ENCODE measurements around the gene RILP. TPM values are rescaled to one million over a fixed set of nuclear protein-coding genes. Genes with fewer than 3 reads are reported as not detected.
"Not testable (repeated sequence)": the region's sequence is repeated elsewhere in the genome, so short reads cannot be mapped to it uniquely, and the experiment has no call there.

RILP gene, protein sequence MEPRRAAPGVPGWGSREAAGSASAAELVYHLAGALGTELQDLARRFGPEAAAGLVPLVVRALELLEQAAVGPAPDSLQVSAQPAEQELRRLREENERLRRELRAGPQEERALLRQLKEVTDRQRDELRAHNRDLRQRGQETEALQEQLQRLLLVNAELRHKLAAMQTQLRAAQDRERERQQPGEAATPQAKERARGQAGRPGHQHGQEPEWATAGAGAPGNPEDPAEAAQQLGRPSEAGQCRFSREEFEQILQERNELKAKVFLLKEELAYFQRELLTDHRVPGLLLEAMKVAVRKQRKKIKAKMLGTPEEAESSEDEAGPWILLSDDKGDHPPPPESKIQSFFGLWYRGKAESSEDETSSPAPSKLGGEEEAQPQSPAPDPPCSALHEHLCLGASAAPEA
- total RNA-seq = 1 to 10 TPM; 2.0 to 2.2 TPM
- polyA plus RNA-seq = 1 to 10 TPM; 4.2 to 4.9 TPM

DNA sequence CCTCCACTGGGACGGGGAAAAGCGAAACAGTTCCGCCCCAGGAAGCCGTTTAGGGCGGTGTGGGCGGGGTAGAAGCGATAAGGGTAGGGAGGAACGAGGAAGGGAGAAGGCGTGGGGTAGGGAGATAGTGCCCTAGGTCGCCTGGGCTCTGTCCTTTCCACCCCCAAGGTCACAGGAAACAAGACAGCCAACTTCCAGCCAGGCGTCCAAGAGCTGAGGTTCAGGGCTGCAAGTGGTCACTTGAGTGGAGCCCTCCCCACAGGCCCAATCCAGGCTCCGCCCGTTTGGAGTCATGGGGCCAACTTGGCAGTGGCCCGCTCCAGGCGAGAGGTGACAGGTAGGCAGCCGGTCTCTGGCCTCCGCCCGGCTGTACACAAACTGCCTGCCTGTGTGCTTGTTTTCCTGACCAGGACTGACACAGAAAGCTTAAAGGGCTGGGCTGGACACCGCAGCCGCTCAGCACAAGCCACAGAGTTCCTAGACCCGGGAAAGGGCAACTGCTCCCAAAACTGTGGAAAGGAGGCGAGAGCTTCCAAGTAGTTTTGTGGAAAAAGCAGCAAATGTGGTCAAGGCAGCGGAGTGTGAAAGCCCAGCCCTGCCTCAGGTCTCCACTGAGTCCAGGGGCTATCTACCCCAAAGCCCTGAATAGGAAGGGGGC lies at the start of gene RILP:
TSS of gene RILP (minus strand) at position 23 of the 658 bp plus-strand sequence. CDS start 62 bp downstream, outside the sequence.
- H3K9me3 Mint-ChIP-seq = no peaks in the 10 kb centered on the region
- peaks cover 2 to 16% (median 8%) of the 10 kb centered on the region in 4 donors for H3K4me1 Mint-ChIP-seq
- peak in 2 of 5 donors; percentile 32 to 40 for DNase-seq
- ChIA-PET POLR2A (ENCODE audit: partially characterized antibody) (interaction anchor here (0.6 to 3.5 kb wide), 19 partner anchors 10 to 686 kb away, joined by 3 to 36 read pairs (median 5); partner anchors contain the start of genes CRK, INPP5K, PITPNA and PRPF8), CTCF (ENCODE audit: partially characterized antibody) (interaction anchor here (1.0 to 2.9 kb wide), 18 partner anchors 9 to 397 kb away, joined by 3 to 16 read pairs (median 4); no protein-coding TSS in a partner anchor)
- Histone ChIP-seq H3K36me3 (ENCODE audit: insufficient read depth, low read length) (peaks cover 43% of the 10 kb centered on the region), H3K27ac (ENCODE audit: low read depth, low read length) (peak within 1 kb of the TSS; percentile 53), H3K27me3 (ENCODE audit: insufficient read depth, low read length) (no peaks in the 10 kb centered on the region), H3K9me3 (ENCODE audit: control insufficient read depth in 1 of 2, low read length in 2 of 2) (no peaks in the 10 kb centered on the region), H3K4me3 (ENCODE audit: low read length in 2 of 2) (peak within 1 kb of the TSS in 1 of 2 donors; percentile 63), H3K4me1 (ENCODE audit: insufficient read depth, low read length) (peaks cover 17% of the 10 kb centered on the region)
- H3K4me3 Mint-ChIP-seq = peak within 1 kb of the TSS; percentile 61 to 78 (median 68)
- intact Hi-C loops (cut with micrococcal nuclease) = loop anchor here (1.0 to 10.0 kb wide), 7 partner anchors 22 to 615 kb away; partner anchors contain the start of genes OVCA2, PRPF8, SLC43A2 and TRARG1
- peaks cover 27 to 39% of the 10 kb centered on the region in 2 donors for H3K36me3 Mint-ChIP-seq
- no peaks in the 10 kb centered on the region for H3K27me3 Mint-ChIP-seq
- peak within 1 kb of the TSS in 6 of 7 donors; percentile 42 to 90 (median 72) for H3K27ac Mint-ChIP-seq

DNA sequence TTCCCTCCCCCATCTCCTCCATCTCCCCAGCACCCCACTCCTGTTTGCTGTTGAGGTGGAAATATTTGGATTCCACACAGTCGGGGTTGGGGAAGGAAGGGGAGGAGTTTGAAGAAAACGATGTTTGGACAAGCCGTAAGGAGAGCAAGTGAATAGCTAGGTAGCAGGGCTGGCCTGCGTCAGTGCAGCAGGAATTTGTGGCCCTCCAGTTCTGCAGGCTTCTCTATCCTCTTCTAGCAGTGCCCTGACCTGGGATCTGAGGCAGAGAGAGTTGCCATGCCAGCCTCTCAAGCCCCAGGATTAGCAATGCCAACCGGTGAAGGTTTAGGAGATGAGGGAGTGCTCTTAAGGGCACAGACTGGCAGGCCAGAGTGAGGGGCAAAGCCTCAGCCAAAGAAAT lies 48.0 kb upstream of the RILP start:
- no peaks in the 10 kb centered on the region for H3K36me3 ChIP-seq (ENCODE audit: insufficient read depth, low read length)
- POLR2A ChIA-PET (ENCODE audit: partially characterized antibody) = no interaction called here
- H3K4me3 ChIP-seq (ENCODE audit: low read length in 2 of 2) = no peak overlapping the region
- H3K27ac Mint-ChIP-seq = no peak overlapping the region
- DNase-seq = no peak
- H3K4me1 ChIP-seq (ENCODE audit: insufficient read depth, low read length) = no peaks in the 10 kb centered on the region
- H3K9me3 Mint-ChIP-seq = peaks cover 0 to 1% (median 0%) of the 10 kb centered on the region in 8 donors
- H3K4me3 Mint-ChIP-seq = no peak overlapping the region
- intact Hi-C loops (cut with micrococcal nuclease) = no loop called here
- H3K27me3 ChIP-seq (ENCODE audit: insufficient read depth, low read length) = no peaks in the 10 kb centered on the region
- H3K27ac ChIP-seq (ENCODE audit: low read depth, low read length) = no peak overlapping the region
- H3K4me1 Mint-ChIP-seq = no peaks in the 10 kb centered on the region
- H3K9me3 ChIP-seq (ENCODE audit: control insufficient read depth in 1 of 2, low read length in 2 of 2) = no peaks in the 10 kb centered on the region
- peaks cover 0 to 2% of the 10 kb centered on the region in 2 donors for H3K27me3 Mint-ChIP-seq
- no peaks in the 10 kb centered on the region for H3K36me3 Mint-ChIP-seq
- CTCF ChIA-PET (ENCODE audit: partially characterized antibody) = no interaction called here

DNA sequence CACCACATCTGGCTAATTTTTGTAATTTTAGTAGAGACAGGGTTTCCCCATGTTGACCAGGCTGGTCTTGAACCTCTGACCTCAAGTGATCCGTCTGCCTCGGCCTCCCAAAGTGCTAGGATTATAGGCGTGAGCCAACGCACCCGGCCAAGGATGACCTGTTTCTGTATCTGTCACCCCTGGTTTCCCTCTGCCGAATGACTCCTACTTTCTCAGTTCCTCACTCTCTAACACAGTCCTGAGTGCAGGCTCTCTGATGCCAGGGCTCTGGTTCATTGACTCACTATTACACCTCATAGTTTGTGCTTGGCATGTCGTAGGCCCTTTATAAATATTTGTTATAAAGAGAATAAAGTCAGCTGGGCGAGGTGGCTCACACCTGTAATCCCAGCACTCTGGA lies 45.7 kb upstream of the RILP start:
- Mint-ChIP-seq H3K27me3 (peaks cover 0 to 4% of the 10 kb centered on the region in 2 donors), H3K4me1 (no peaks in the 10 kb centered on the region), H3K36me3 (no peaks in the 10 kb centered on the region), H3K4me3 (no peak overlapping the region), H3K9me3 (peaks cover 0 to 4% (median 0%) of the 10 kb centered on the region in 8 donors), H3K27ac (no peak overlapping the region)
- POLR2A ChIA-PET (ENCODE audit: partially characterized antibody) = no interaction called here
- intact Hi-C loops (cut with micrococcal nuclease) = no loop called here
- H3K27ac ChIP-seq (ENCODE audit: low read depth, low read length) = no peak overlapping the region
- no peaks in the 10 kb centered on the region for H3K9me3 ChIP-seq (ENCODE audit: control insufficient read depth in 1 of 2, low read length in 2 of 2)
- no peak for DNase-seq
- H3K36me3 ChIP-seq (ENCODE audit: insufficient read depth, low read length) = no peaks in the 10 kb centered on the region
- CTCF ChIA-PET (ENCODE audit: partially characterized antibody) = no interaction called here
- H3K4me1 ChIP-seq (ENCODE audit: insufficient read depth, low read length) = no peaks in the 10 kb centered on the region
- no peaks in the 10 kb centered on the region for H3K27me3 ChIP-seq (ENCODE audit: insufficient read depth, low read length)
- H3K4me3 ChIP-seq (ENCODE audit: low read length in 2 of 2) = no peak overlapping the region

DNA sequence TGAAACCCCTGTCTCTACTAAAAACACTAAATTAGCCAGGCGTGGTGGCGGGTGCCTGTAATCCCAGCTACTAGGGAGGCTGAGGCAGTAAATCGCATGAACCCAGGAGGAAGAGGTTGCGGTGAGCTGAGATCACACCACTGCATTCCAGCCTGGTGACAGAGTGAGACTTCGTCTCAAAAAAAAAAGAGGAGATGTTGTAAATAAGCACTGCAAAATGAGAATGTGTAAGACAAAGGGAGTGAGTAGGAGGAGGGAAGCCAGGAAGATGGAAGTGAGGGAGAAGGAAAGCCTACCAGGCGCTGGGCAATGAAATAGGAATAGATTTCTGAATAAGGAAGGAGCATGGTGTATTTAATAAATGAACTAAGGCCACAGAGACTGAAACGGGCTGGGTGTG lies 43.7 kb upstream of the RILP start:
- POLR2A ChIA-PET (ENCODE audit: partially characterized antibody) = no interaction called here
- intact Hi-C loops (cut with micrococcal nuclease) = no loop called here
- CTCF ChIA-PET (ENCODE audit: partially characterized antibody) = interaction anchor here (0.5 kb wide), 1 partner anchor 168 kb away, joined by 3 read pairs; no protein-coding TSS in a partner anchor

DNA sequence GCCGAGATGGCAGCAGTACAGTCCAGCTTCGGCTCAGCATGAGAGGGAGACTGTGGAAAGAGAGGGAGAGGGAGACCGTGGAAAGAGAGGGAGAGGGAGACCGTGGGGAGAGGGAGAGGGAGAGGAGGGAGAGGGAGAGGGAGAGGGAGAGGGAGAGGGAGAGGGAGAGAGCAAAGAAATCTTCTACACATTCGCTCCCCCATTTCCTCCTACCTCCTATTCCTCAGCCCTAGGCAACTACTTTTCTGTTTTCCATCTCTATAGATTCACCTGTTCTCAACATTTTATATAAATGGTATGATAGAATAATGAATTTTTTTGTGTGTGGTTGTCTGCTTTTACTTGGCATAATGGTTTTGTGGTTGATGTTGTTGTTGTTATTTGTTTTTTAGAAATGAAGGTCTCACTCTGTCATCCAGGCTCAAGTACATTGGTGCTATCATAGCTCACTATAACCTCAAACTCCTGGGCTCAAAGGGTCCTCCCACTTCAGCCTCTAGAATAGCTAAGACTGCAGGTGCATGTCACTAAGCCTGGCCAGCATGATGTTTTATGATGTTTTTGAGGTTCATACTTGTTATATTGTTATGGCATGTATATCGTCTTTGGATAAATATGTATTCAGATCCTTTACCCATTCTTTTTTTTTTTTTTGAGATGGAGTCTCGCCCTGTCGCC lies 41.0 kb upstream of the RILP start:
- Histone ChIP-seq H3K36me3 (ENCODE audit: insufficient read depth, low read length) (no peaks in the 10 kb centered on the region), H3K4me3 (ENCODE audit: low read length in 2 of 2) (no peak overlapping the region), H3K27me3 (ENCODE audit: insufficient read depth, low read length) (no peaks in the 10 kb centered on the region), H3K27ac (ENCODE audit: low read depth, low read length) (no peak overlapping the region), H3K4me1 (ENCODE audit: insufficient read depth, low read length) (no peaks in the 10 kb centered on the region), H3K9me3 (ENCODE audit: control insufficient read depth in 1 of 2, low read length in 2 of 2) (no peaks in the 10 kb centered on the region)
- no peak for DNase-seq
- intact Hi-C loops (cut with micrococcal nuclease) = no loop called here
- H3K4me3 Mint-ChIP-seq = no peak overlapping the region
- POLR2A ChIA-PET (ENCODE audit: partially characterized antibody) = no interaction called here
- no peak overlapping the region for H3K27ac Mint-ChIP-seq
- CTCF ChIA-PET (ENCODE audit: partially characterized antibody) = no interaction called here
- peaks cover 0 to 4% (median 0%) of the 10 kb centered on the region in 8 donors for H3K9me3 Mint-ChIP-seq
- H3K4me1 Mint-ChIP-seq = peaks cover 0 to 5% (median under 1%) of the 10 kb centered on the region in 4 donors
- H3K36me3 Mint-ChIP-seq = no peaks in the 10 kb centered on the region
- peaks cover 0 to 4% of the 10 kb centered on the region in 2 donors for H3K27me3 Mint-ChIP-seq

More for the DNA sequence above, 43.7 kb upstream of the RILP start:
- no peaks in the 10 kb centered on the region for H3K36me3 ChIP-seq (ENCODE audit: insufficient read depth, low read length)
- Mint-ChIP-seq H3K36me3 (no peaks in the 10 kb centered on the region), H3K9me3 (peaks cover 0 to 4% (median 0%) of the 10 kb centered on the region in 8 donors), H3K4me1 (no peaks in the 10 kb centered on the region), H3K27me3 (peaks cover 0 to 4% of the 10 kb centered on the region in 2 donors), H3K27ac (peak overlapping the region in 1 of 7 donors; percentile 26), H3K4me3 (no peak overlapping the region)
- H3K27me3 ChIP-seq (ENCODE audit: insufficient read depth, low read length) = no peaks in the 10 kb centered on the region
- no peaks in the 10 kb centered on the region for H3K4me1 ChIP-seq (ENCODE audit: insufficient read depth, low read length)
- no peak for DNase-seq
- no peak overlapping the region for H3K27ac ChIP-seq (ENCODE audit: low read depth, low read length)
- no peaks in the 10 kb centered on the region for H3K9me3 ChIP-seq (ENCODE audit: control insufficient read depth in 1 of 2, low read length in 2 of 2)
- H3K4me3 ChIP-seq (ENCODE audit: low read length in 2 of 2) = no peak overlapping the region

DNA sequence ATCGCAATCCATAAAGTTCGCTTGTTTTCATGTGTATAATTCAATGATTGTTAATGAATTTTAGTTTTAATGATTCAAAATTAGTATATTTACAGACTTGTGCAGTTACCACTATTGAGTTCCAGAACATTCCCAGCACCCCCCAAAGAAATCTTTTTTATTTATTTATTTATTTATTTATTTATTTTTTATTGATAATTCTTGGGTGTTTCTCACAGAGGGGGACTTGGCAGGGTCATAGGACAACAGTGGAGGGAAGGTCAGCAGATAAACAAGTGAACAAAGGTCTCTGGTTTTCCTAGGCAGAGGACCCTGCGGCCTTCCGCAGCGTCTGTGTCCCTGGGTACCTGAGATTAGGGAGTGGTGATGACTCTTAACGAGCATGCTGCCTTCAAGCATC lies 38.7 kb upstream of the RILP start:
- CTCF ChIA-PET (ENCODE audit: partially characterized antibody); intact Hi-C loops (cut with micrococcal nuclease); POLR2A ChIA-PET (ENCODE audit: partially characterized antibody): not testable (repeated sequence)

More for the DNA sequence above, 38.7 kb upstream of the RILP start:
- not testable (repeated sequence) for H3K27me3 Mint-ChIP-seq; H3K27ac ChIP-seq (ENCODE audit: low read depth, low read length); H3K9me3 Mint-ChIP-seq; H3K27me3 ChIP-seq (ENCODE audit: insufficient read depth, low read length); H3K9me3 ChIP-seq (ENCODE audit: control insufficient read depth in 1 of 2, low read length in 2 of 2); H3K4me3 Mint-ChIP-seq; DNase-seq; H3K36me3 ChIP-seq (ENCODE audit: insufficient read depth, low read length); H3K27ac Mint-ChIP-seq; H3K4me3 ChIP-seq (ENCODE audit: low read length in 2 of 2)
- Mint-ChIP-seq H3K36me3 (peaks cover 11% of the 10 kb centered on the region in 2 donors), H3K4me1 (peaks cover 10 to 21% (median 16%) of the 10 kb centered on the region in 4 donors)
- peaks cover 13% of the 10 kb centered on the region for H3K4me1 ChIP-seq (ENCODE audit: insufficient read depth, low read length)

All from CD4-positive, alpha-beta memory T cell (primary cell).